ENCODE results near the gene KCNK10.

KCNK10 gene

DNA sequence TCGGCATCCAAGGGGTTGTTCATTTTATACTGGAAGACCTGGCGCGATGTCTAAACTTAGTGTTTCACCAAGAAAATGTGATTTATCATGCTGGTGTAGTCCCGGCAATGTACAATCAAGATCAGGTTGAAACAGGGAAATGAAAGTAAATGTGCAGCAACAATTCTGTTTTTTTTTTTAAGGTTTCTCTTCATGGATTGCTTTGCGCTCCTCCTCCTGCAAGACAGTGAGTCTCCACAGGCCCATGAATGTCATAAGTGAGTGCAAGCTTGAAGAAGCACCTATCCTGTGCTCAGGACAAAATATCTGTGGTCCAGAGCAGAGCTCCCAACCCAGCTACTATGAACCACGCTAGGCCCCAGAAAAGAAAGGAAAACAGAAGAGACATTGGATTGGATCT is 143.4 kb downstream of the KCNK10 start:
- no peak for DNase-seq (ENCODE audit: low spot score)

DNA sequence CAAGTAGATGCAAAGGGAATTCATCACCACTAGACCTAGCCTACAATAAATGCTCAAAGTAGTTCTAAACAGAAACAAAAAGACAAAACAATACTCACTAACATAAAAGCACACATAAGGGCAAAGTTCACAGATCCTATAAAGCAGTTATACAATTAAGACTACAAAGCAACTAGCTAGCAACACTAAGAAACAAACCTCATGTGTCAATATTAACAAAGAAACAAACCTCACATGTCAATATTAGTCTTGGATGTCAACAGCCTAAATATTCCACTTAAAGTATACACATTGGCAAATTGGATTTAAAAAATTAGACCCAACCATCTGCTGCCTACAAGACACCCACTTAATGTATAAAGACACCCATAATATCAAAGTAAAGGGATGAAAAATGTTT is 152.7 kb downstream of the KCNK10 start:
- no peak for DNase-seq (ENCODE audit: low spot score)

DNA sequence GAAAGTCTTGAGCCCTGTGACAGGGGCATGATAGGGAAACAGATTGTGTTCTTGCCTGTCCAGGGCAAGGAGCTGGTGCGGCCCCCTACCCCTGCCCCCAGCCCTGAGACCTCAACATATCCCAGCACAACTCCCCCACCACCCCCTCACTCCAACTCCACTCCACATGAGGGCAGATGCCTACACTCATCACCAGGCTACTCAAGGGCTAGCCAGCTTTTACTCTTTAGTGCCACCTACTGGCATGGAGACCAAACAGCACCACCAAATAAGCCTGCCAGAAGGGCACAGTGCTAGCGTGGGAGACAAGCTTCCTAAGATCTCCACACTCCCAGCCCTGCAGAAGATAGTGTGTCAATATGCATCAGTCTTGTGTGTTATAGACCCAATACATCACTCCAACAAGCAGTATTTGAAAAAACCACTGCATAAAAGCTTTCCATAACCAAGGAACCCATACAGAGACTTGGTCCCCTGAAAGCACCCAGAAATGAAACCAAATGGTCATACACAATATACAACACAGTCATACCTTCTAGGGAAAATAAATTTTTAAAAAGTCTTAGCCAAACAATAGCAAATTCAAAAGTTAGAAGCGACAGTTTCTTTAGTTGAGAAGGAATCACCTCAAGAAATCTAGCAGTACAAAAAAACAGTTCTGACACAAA is 154.4 kb downstream of the KCNK10 start:
- peak; percentile 71 for DNase-seq (ENCODE audit: low spot score)

DNA sequence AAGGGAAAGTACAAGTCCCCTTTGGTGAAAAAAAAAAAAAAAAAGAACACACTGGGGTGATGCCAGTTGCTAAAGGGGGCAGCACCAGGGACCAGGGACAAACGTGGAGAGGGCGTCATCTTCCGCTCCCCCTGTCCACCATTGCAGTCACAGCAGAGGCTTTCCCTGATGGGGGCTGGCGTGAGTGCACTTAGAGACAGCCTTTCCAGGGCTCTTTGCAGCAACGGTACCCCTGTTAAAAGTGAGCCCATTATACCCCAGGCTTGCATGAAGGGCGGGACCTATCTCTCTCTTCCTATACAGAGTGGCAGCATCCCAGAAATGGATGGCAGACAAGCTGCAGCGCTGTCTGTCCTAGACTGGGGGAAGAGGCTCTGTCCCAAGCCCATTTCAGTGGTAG is 155.0 kb downstream of the KCNK10 start:
- DNase-seq (ENCODE audit: low spot score): no peak

DNA sequence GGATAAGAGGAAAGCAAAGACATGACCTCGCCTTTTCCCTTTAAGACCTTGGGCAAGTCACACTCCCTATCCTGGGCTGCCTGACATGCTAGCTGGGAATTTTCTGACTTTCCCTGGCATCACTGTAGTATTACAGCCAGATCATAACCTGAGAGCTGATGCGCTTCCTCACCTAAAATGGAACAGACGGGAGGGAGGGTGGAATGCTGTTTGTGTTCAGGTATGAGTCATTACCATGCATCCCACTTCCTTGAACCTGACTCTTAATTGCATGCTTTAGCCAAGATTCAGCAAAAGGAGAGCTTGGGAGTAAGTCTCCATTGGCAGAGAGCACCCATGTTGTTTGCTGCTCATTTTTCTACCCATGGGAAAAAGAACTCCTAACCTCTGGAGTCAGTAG is 156.5 kb downstream of the KCNK10 start:
- DNase-seq (ENCODE audit: low spot score): no peak

DNA sequence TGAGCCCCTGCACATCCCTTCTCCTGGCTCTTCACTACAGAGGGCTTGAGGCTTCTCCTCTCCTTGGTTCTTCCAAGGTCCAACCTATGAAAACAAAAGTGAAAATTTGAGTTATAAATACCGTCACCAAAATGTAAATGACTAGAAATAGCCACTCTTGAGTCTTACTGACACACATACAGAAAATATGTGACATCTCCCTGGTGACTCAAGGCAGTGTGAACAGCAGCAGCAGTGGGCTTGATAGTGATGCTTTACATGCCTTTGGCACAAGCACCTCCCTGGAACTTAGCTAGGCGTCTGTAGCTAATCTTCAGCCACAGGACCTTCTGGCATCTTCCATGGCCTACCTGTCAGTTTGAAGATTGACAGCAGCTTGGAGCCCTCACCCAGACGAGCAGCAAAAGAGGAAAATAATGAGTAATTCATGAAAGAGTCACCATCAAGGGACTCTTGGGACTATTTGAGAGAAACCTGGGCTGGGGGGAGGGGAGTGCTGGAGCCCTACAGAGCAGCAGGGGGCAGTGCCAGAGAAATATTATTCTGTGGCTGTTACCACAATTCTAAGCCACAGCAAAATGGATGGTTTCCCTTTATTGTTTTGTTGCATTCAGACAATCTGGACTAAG is 158.0 kb downstream of the KCNK10 start:
- no peak for DNase-seq (ENCODE audit: low spot score)

DNA sequence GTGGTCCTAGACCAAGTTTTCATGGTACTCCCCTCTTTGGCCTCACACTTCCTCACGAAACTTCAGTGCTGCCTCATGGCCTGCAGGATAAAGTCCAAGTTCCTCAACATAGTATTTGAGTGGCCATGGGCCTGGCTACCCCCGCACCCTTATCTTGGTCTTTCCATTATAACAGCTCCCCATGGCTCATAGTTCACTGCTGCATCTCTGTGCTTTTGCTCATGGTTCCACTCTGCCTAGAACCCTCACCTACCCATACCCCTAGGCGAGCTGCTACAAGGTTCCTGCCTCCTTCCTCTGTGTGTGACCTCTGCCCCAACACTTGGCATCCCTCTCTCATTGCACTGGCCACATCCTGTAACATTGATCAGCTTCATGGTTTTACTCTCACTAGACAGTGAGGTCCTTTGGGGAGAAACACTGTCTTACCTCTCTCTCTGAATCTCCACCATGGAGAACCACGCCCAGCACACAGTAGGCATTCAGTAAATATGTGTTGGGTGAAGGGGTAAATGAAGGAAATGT is 159.3 kb downstream of the KCNK10 start:
- no peak for DNase-seq (ENCODE audit: low spot score)

DNA sequence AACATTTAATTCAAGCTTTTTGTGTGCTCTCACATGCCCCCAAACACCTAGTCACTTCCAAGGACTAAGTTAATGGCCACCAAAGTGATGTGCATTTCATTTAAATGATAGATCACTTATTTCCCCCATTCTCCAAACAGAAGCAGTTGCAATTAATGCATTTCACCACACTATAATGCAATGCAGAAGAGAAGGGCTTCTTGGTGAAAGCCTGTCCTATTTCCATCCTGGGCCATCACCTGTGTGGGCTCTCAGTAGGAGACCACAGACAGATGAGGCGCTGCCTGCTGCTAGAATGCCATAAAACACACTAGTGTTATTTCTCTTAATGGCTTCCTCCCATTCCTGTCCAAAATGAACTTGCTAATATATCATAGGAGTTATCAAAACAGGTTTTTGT is 166.9 kb downstream of the KCNK10 start:
- no peak for DNase-seq (ENCODE audit: low spot score)

DNA sequence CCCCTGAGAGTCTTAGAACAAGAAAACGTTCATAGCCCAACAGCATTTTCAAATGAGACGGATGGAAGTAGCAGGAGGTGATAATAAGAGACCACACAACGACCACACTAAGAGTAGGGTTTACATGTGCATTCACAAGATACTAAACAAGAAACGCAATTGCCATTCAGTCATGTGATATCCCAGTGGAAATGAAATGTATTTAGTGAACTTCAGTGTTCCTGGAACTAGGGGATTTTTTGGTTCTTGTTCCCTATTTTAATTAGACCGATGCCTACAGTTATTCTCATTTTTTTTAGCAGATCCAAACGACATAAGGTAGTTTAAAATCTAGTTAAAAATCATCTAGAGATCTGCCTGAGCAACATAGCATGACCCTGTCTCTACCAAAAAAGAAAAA is 168.1 kb downstream of the KCNK10 start:
- no peak for DNase-seq (ENCODE audit: low spot score)

DNA sequence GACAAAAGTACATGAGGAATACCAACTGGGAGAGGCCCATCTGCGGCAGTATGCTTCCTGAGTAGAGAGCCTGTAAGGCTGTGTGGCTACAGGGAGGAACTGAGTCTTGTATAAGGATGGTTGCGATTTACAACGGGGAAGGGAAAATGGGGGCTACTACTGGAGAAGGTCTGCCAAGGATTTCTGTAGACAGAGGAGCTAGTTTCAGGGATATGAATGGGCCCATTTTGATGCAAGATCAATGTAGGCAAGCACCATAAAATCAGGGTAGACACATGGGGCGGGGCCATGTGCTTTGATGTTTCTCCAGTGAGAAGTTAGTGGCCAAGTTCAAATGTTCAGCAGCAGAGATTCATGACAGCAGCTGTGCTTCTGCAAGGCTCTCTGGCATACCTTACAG is 168.7 kb downstream of the KCNK10 start:
- DNase-seq (ENCODE audit: low spot score): no peak

DNA sequence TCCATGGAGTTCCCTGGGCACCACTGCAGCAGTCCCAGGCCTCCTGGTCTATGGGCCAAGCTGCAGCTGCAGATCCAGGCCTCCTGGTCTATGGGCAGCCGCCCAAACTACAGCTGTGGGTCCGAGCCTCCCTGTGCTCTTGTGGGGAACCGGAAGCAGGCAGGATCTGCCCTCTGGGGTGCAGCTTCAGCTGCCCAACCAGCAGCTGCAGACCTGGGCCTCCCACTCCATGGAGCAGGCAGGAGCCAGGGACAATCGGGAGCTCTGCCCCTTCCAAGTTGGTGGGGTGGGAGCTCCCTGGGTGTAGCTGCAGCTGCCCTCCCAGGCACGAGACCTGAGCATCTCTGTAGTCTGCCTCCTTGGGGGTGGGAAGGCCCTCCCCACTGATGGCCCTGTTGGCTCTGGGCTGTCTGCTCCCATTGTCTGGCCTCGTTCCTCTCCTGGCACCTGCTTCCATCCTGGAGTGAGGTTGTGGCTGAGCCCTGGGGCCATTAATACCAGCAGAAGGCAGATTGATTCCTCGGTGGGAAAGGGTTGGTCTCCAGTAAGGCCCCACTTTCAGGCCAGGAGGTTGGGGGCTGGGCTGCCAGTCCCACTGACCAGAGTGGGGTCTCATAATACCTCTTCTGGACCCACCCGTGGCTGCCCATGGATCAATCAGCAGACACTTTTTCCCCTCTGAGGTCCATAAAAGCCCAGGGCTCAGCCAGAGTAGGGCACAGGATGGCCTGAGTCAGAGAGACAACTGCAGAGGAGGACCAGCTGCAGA is 176.0 kb downstream of the KCNK10 start:
- no peak for DNase-seq (ENCODE audit: low spot score)

DNA sequence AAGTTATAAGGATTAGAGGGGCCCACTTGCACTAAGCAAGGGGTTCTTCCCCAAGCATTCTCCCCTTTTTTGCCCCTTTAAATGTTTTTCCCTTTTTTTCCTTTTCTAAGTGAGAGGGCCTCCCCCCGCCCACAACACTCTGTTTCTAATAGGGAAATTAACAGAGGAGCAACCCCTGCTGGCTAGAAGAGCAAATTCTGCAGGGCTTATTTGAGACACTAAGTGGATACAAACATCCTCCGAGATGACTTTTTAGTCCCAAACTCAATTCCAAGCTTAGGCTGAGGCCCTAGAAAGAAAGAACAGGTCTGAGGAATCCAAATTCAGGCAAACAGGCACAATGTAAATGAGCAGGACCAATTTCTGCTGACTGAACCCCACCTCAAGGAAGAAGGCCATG is 179.3 kb downstream of the KCNK10 start:
- DNase-seq (ENCODE audit: low spot score): no peak

DNA sequence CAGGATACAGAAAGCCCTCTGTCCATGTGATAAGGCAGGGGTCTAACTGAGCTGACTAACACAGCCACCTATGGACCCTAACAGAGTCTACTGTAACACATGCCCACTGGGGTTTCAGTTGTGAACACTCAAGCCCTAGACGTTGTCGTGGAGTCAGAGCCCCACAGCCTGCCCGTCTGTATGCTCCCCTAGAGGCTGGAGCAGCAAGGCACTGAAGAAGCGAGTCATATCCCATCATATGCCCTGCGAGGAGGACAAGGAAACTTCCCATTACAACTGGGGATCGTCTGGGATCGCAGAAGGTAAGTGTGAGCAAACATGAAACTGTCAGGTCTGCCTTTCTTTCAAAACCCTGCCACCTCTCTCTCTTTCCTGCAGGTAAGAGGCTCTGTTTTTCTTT is 180.1 kb downstream of the KCNK10 start:
- DNase-seq (ENCODE audit: low spot score): no peak

DNA sequence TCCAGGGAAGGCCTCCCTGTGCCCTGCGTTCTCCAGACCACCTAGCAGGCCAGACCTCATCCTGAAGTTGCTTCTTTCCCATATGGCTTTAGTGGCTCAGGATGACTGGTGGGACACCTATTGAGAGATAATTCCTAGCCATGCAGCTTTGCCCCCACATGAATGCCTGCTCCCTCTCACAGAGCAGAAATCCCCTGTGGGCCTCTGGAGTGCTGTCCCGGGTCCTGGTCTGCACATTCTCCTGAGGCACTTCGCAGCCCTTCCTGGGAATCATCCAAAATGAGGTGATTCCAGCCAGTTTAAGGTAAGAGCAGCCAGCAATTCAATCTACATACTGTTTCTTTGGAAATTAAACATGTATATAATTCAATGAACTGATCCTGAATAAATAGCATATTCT is 182.2 kb downstream of the KCNK10 start:
- DNase-seq (ENCODE audit: low spot score): no peak

DNA sequence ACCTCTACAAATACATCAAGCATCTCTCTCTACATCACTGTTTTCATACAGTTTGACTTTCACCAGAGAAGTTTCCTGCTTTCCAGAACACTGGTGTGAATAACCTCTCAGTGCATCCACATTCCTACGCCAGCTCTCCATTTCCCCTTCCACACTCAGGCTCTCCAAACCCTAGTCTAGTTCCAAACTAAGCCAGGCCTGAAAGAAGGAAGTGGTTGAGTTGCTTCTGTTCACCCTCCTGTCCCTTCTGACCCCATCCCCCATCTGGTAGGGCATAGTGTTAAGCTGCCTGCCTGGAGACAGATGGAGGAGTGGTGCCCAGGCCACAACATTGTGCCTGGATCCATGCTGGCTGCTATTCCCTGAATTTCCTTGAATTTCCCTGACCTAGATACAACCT is 185.7 kb downstream of the KCNK10 start:
- no peak for DNase-seq (ENCODE audit: low spot score)

All from AG20443 (cell line).